ENCODE data around the gene PVALEF.
"Not testable (repeated sequence)": the region's sequence is repeated elsewhere in the genome, so short reads cannot be mapped to it uniquely, and the experiment has no call there.

PVALEF gene

DNA sequence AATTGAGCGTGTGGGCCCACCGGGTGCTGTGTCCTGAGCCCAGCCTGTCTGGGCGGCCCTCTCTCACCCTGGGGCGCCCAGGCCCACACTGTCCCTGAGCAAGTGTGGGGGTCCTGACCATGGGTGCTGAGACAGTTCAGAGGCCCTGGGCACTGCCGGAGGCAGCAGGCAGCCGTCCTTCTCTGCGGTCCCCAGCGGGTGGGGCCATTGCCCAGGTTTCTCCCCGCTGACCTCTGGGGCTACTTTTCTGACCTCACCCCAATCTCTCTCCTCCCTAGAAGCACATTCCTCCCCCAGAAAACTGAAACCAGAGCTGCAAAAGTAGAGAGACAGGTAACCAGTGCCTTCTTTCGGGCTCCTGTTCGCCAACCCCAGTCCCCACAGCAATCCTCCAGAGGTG is 36.0 kb upstream of the PVALEF start:
- DNase-seq: no peak

DNA sequence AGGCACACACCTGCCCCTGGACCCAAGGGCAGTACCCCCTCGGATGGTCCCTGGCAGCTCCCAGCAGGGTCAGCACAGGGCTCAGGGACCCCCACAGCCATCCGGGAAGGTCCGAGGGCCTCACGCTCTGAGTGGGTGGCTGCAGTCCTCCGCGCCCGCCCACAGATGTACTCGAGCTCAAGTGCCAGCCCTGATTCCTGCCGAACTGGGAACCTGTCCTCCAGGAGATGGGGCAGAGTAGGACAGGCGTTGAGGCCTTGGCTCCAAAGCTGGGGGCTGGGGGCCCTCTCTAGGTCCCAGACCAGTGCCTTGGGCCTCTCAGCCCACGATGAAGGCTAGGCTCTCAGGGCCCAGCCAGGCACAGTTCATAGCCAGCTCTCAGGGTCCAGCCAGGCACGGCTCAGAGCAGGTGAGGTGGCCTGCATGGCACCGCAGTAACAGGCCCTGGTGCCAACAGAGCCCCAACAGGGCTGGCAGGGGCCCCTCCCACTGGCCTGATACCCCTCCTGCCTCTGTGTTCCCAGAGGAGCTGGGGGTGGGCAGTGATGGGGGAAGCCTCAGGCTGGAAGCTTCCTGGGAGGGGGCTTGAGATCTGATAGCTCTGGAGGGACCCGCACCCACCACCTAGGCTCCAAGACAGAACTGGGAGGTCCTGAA is 35.5 kb upstream of the PVALEF start:
- no peak for DNase-seq

DNA sequence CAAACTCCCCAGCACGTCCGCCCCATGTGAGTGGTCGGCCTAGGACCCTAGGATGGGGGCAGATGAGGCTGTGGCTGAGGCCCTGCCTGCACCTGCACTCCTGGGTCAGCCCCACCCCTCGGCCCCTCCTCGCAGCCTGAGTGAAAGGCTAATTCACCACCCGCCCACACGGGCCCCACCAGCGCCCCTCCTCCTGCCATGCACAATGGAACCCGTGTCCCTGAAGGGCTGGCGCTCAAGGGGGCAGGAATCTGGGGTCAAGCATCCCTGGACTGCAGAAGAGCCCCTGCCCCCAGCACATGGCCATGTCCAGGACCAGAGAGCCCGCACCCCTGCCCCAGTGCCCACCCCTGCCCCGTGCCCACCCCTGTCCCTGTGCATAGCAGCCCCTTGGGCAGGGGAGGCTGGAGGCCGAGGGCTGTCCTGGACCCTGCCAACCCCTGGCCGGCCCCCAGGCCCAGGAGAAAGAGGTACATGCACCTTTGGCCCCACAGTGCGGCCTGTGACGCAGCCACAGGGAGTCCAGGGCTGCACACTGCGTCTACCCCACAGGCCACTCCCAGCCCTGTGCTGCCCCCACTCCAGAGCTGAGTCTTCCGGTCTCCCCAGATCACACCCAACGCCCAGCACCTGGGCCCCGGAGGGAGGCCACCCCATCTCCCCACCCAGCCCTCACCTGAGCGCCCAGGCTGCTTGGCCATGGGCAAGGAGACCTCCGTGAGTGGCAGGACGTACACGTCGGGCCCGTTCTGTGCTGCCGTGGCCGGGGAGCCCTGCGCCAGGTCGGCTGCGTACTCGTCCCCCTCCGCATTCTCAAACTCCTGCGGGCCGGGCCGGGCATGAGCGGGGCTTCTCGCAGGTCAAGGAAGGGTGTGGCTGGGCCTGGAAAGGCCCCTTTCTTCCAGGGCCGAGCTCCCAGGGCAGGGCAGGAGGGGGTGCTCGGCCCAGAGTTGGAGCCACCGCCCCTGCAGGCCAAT is 34.6 kb upstream of the PVALEF start:
- no peak for DNase-seq

DNA sequence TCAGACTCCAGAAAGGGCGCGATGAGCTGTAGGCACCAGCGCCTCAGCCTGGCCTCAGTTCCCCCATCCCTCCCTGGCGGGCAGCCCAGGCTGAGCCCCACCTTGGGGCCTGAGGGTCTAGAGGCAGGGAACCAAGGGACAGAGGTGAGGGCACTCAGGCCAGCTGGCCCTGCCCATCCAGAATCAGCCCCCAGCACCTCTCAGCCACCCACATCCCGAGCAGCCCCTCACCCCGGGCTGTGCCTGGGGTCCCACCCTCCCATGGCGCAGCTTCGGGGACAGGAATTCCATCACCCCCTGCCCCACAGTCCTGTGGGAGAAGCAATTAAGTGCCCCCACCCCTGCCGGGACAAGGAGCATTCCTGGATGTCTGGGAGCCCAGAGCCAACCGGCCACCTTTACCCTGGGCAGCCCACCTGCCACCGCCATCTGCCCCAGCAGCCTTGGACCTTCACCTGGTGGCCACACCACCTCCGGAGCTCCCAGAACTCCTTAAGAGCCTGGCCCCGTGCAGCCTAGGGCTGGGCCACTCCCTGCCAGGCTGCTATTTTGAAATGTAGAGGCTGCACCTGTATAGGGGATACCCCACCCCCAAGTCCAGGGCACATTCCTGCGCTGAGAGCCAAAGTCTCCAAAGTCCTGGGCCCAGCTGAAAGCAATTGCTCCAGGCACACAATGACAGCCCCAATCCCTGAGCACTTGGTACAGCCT is 33.7 kb upstream of the PVALEF start:
- DNase-seq: no peak

DNA sequence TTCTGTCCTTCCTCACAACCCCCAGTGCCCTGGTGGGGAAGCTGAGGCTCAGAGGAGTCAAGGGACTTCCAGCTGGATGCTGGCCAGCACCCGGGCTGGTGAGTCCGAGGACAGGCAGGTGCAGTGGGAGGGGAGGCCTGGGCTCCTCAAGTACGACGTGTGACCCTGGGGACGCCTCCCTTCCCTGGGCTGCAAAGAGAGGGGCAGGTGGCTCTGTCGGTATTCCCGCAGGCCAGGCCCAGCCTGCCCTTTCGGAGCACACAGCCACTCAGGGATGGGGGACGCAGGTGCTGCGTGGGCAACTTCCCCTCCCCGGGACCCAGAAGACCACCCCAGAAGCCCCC is 33.1 kb upstream of the PVALEF start:
- DNase-seq: no peak

DNA sequence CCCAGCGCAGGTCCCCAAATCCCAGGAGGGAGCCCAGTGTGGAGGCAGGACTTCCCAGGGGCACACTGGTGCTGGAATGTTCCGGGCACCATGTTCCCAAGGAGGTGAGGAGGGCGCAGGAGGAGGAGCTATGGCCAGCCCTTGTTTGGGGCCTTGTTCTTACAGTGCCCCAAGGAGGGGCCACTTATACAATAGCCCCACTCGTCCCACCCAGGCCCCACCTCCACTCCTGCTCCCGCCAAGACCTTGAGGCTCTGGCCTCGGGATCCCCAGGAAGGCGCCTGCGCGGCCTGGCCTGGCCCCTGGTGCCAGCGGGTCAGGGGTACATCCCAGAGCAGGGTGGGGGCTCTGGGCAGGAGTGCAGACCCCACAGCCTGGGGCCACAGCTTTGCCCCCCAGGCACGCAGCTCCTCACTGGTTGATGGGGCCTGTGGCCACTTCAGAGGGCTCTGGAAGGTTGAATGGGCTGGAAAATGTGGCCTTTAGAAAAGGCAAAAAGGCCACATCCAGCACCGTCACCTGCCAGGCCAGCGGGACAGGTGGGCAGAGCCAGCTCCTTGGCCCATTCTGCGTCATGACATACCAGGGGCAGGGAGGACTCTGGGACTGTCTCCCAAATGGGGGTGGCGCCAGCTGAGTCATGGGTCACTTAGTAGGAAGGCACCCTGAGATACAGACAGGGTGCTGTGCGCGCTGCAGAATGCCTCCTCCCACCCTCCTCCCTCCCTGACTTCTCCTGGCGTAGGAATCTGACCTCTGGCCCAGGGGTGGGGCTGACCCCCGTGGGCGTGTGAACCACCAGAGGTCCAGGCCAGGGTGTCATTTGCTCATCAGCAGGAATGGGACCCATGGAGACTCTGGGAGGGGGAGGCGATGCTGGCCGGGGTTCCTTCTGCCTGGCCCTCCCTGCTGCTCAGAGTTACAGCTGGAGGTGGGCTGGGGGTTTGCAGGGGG is 32.3 kb upstream of the PVALEF start:
- DNase-seq: no peak

DNA sequence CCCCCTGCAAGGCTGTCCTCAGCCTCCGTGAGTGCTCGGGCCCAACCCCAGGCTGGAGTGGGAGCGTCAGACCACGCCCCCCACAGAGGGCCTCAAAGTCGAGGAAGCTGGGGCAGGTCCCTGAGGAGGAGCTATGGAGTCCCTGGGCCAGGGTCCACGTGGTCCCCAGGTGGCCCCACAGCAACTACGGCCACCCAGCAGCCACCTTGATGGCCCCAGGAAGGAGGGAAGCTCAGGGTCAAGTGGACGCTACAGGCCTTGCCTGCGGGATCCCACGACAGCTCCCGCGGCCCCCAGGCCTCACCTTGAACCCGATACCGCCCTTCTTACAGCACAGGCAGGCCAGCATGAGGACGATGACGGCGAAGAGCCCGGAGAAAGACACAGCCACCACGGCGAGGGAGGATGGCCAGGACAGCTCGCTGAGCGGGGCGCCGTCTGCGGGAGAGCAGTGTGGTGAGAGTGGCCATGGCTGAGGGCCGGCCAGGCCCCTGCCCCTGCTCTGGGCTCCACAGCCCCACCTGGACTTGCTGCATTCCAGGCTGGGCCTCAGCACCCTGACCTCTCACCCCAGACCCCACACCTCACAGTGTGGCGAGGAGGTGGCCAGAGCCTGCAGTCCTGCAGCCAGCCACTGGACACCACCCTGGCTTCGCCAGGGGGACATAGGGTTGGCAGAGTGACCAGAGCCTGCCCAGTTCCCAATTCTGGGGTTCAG is 31.1 kb upstream of the PVALEF start:
- DNase-seq: no peak

DNA sequence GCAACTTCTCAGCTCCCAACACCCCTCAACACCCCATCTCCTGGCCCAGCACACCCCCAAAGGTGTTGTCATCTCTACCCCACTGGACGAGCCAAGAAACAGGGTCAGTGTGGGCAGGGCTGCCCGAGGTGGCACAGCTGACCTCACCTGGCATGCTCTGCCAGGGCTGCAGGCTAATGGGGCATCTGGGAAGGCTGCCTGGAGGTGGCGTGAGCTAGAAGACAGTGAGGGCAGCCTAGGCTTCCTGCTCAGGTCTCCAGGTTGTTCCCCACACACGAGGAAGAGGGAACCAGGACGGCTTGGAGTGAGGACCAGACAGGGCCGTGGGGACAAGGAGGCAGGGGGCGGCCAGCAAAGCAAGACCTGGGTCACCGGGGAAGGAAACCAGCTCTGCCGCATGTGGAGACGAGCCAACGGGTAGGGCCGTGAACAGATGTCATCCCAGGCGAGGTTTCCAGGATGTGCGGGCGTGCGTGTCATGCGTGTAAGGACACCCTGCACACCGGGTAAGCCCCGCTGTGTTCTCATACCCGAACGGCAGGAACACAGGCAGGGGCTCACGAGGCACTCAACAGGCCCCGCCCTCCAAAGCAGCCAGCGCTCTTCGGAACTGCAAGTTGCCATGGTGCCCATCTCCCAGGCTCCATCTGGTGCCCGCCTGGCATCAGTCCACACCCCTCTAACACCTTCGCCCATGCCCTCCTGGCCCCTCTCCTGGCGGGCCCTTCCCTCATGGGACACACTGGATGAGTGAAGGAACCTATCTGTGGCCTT is 29.6 kb upstream of the PVALEF start:
- no peak for DNase-seq

DNA sequence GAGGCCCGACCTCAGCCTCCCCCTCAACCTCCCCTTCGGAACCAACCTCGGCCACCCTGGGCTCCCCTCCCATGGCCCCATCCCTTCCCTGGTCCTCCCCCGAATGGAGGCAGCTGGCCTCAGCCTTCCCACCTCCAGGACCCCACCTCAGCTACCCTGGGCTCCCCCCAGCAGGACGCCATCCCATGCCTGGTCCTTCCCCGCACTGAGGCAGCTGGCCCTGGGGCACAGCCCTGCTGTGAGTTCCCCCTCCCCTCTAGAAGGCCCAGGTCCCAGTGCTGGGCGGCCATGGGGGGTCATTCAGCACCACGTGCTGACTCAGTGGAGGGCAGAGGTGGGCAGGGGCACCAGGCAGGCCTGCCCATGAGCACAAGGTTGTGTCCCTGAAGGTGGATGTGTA is 28.9 kb upstream of the PVALEF start:
- no peak for DNase-seq

DNA sequence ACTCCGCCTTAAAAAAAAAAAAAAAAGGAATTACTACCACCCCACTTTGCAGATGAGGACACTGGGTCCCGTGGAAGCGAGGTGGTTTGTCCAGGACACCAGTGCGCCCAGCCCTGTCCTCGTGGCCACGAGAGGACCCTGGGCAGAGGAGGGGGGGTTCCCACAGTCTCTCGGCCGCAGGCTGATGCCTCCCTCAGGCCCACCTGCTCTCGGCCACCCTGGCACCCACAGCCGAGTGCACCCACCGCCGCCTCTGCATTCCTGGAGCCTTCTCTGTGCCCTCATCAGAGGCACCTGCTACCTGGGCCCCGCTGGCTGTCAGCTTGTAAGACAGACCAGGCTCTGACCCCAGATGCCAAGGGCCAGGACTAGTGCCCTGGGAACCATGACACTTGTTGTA is 28.1 kb upstream of the PVALEF start:
- DNase-seq: no peak

DNA sequence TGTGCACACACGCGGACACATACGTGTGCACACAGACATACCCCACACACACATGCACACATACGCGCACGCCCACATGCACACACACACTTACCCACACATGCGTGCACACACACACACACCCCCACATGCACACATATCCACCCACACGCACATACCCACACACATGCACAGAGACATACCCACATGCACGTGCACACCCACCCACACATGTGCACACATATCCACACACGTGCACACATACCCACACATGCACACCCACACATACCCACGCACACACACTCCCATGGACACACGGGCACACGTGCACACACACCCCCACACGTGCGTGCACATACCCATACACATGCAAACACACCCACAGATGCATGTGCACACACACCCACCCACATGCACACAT is 27.2 kb upstream of the PVALEF start:
- no peak for DNase-seq

DNA sequence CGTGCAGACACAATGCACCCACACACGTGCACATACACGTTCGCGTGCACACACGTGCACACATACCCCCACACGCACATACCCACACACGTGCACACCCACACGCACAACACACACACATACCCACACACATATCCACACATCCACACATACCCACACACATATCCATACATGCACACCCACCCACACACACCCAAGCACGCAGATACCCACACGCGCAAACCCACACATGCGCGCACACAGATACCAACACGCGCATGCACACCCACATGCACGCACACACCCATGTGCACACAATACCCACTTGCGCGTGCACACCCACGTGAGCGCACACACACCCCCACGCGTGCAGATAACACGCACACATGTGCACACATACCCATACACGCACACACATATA is 26.8 kb upstream of the PVALEF start:
- no peak for DNase-seq

DNA sequence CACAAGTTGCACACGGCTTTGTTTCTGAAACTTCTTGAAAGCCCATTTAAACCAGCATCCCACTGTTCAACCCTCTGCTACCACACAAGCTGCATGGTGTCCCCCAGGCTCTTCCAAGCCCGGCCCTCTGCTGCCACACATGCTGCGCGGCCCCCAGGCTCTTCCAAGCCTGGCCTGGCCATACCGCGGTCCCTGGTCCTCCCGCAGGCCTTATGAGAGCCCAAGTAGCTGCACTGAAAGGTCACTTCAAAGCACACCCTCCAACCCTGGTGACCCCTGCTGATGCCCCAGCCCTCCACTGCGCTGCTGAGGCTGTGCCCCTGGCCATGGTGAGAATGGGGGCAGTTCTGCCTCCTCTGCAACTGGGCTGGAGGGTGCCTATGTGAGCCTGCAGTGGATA is 25.9 kb upstream of the PVALEF start:
- no peak for DNase-seq

DNA sequence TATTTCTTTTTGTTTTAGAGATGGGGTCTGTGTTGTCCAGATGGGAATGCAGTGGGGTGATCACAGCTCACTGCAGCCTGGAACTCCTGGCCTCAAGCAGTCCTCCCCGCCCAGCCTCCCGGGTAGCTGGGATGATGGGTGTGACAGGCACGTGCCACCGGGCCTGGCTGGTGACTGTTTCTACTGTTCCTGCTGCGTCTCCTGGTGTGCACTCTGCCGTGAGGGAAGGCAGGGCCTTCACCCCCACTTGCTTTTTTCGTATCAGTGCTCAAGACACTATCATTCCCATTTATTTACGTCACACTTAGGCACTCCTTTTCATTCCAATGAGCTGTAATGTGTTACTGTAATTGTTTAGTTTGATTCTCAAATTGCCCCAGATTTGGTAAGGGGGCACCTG is 25.3 kb upstream of the PVALEF start:
- DNase-seq: no peak

DNA sequence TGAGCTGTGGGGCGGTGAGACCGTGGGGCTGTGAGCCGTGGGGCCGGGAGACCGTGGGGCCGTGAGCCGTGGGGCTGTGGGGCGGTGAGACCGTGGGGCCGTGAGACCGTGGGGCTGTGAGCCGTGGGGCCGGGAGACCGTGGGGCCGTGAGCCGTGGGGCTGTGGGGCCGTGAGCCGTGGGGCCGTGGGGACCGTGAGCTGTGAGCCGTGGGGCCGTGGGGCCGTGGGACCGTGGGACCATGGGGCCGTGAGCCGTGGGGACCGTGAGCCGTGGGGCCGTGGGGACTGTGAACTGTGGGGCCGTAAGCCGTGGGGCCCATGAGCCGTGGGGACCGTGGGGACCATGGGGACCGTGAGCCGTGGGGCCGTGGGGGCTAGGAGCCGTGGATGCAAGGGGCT is 24.6 kb upstream of the PVALEF start:
- no peak for DNase-seq

DNA sequence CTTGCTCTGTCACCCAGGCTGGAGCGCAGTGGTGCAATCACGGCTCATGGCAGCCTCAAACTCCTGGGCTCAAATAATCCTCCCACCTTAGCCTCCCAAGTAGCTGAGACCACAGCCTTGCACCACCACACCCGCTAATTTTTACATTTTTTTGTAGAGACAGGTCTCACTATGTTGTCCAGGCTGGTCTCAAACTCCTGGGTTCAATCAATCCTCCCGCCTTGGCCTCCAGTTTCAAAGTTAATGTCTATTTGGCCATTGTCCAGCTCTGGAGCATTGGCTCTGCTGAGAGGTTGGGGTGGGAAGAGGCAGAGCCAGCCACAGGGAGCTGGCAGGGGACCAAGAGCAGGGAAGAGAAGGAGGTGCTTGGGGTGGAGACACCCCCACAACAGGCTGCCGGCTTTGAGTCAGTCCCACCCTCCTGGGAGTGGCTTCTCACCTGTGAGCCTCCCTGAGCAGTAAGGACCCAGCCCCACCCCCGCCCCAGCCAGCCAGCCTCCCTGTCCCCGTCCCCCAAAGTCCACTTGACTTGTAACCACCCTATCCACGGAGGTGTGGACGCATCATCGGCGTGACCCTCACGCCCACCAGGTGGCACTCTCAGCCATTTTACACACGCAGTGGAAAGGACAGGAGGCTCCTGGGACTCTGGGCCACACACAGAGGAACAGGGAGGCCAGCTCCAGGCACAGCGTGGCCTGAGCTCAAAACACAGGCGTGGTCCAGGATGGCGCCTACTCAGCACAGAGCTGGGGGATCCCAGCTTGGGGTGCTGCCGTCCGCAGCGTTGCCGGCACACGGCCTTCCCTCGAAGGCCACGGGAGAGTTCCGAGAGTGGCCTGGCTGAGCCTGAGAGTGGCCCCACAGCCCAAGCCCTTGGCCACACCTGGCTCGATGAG is 22.8 kb upstream of the PVALEF start:
- peak; percentile 78 to 80 for DNase-seq

DNA sequence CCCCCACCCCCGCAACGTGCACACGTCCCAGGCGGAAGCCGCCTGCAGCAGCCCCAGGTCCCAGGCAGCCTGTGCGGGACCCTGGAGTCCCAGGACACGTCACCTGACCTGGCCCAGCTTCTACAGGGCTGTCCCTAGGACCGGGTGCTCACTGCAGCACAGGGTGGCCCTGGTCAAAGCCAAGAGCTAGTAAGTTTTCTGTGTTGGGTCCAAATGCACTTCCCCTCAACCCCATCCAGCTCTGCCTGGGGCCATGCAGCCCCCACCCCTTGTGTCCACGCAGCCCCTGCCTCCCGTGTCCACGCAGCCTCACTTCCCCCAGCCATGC is 22.1 kb upstream of the PVALEF start:
- DNase-seq: no peak

DNA sequence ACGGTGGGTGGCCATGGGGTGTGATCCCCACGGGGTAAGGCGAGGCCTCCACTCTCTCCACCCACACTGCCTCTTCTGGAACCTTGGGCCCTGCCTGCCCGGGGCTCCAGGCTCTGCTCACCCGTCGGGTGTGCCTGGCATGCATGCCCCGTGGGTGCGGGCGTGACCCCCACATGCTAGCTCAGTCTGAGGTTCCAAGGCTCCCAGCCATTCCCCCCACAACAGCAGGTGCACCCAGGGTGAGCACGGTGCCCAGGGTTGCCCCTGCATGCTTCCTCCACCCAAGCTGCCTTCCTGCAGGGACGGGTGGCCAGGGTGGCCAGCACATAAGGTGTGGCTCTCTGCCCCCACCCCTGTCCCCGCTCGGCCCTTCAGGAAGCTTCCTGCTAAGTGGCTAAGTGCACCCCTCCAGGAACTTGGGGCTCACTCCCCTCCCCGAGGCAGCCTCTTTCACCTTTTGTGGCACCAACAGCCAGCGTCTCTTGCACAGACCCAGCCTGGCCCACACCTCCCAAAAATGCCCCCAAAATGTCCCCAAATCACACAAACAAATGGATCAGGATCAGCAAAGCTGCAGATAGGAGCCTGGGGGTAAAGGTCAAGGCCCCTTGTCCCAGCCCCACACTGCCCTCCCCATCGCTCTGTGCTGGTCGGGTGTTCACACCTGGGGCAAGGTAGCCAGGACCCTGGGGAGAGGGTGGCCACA is 21.4 kb upstream of the PVALEF start:
- DNase-seq: no peak

DNA sequence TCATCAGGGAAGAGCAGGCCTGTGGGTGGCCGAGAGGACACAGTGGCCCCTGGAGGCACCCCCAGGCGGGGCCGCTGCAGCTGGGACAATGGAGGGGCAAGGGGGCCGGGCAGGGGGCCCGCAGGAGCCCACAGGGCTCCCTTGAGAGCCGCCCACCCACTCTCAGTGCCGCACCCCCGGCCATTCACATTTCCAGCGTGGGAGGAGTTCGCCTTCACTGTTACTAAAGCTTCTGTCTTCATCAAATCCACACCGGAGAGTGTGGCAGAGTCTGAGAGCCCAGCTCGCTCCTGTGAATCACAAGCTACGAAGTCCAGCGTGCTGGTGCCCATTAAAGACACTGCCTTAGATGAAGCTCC is 20.9 kb upstream of the PVALEF start:
- no peak for DNase-seq

DNA sequence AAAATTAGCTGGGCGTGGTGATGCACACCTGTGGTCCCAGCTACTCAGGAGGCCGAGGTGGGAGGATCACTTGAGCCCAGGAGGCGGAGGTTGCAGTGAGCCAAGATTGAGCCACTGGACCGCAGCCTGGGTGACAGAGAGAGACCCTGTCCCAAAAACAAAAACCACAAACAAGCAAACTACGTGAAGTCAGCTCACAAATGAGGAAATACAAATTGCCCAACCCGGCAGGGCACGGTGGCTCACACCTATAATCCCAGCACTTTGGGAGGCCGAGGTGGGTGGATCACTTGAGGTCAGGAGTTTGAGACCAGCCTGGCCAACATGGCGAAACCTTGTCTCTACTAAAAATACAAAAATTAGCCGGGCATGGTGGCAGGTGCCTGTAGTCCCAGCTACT is 19.1 kb upstream of the PVALEF start:
- not testable (repeated sequence) for DNase-seq
